COLO829 (cell line): Measurements from ENCODE around the gene SECISBP2.
"Not testable (repeated sequence)": the region's sequence is repeated elsewhere in the genome, so short reads cannot be mapped to it uniquely, and the experiment has no call there.

Experiments used
- DNase-seq: peaks from one replicate; pipeline ENCODE4 v3.0.0; 2012; ENCODE audit warnings: low spot score

The SECISBP2 gene, protein sequence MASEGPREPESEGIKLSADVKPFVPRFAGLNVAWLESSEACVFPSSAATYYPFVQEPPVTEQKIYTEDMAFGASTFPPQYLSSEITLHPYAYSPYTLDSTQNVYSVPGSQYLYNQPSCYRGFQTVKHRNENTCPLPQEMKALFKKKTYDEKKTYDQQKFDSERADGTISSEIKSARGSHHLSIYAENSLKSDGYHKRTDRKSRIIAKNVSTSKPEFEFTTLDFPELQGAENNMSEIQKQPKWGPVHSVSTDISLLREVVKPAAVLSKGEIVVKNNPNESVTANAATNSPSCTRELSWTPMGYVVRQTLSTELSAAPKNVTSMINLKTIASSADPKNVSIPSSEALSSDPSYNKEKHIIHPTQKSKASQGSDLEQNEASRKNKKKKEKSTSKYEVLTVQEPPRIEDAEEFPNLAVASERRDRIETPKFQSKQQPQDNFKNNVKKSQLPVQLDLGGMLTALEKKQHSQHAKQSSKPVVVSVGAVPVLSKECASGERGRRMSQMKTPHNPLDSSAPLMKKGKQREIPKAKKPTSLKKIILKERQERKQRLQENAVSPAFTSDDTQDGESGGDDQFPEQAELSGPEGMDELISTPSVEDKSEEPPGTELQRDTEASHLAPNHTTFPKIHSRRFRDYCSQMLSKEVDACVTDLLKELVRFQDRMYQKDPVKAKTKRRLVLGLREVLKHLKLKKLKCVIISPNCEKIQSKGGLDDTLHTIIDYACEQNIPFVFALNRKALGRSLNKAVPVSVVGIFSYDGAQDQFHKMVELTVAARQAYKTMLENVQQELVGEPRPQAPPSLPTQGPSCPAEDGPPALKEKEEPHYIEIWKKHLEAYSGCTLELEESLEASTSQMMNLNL

DNA sequence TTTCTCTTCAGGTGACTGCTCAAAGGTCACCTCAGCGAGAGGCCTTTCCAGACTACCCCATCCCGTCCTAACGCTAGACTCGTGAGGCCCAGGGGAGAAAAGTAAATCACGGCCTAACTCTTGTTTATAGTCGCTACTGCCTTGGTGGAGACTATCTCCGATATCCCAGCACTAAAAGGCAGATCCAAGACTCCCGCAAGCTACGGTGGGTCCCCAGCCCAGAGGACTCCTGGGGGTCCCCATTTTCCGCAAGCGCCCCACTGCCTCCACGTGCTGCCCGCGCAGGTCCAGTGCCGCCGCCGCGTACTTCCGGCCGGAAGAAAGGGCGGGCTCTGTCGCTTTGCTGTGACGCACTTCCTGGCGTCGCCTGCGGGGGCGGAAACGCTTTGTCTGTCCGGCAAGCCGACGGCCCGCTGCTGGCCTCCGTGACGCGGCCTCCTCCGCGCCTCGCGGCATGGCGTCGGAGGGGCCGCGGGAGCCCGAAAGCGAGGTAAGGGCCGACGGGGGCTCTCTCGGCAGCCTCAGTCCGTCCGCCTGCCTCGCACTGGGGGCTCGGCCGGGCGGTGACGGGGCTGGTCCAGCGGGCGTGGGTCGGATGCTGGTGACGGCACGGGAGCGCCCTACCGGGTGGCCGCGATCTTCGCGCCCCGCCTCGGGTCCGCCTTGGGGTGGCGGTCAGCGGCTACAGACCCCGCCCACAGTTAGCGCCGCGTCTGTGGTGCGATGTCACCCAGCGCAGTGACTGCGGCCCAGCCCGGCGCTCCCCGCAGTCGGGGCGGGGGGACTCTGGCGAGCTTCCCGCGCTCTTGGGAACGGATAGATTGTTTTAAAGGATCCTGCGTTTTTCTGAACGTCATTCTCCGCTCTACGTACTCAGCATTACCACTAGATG is at the start of gene SECISBP2:
Gene SECISBP2, plus strand, starts transcription at position 378 of the 892 bp plus-strand sequence. Its CDS starts 77 bp downstream, at position 455.
- peak; percentile 92 for DNase-seq

DNA sequence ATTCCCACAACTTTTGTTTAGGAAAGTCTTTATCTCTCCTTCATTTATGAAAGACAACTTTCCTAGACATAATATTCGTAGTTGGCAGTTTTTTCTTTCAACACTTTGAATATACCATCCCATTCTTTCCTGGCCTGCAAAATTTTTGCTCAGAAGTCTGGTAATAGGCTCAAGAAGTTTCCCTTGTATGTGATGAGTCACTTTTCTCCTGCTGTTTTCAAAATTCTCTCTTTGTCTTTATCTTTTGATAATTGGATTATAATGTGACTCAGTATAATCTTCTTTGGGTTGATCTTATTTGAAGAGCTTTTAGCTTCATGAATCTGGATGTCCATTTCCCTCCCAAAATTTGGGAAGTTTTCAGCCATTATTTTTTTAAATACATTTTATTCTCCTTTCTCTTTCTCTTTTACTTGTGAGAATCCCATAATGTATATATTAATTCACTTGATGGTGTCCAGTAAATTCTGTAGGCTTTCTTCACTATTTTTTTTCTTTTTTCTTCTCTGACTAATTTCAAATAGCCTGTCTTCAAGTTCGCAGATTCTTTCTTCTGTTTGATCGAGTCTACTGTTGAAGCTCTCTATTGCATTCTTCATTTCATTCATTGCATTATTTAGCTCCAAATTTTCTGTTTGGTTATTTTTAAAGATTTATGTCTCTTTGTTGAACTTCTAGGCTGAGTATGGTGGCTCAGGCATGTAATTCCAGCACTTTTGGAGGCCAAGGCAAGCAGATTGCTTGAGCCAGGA is 44.6 kb upstream of the SECISBP2 start:
- no peak for DNase-seq

DNA sequence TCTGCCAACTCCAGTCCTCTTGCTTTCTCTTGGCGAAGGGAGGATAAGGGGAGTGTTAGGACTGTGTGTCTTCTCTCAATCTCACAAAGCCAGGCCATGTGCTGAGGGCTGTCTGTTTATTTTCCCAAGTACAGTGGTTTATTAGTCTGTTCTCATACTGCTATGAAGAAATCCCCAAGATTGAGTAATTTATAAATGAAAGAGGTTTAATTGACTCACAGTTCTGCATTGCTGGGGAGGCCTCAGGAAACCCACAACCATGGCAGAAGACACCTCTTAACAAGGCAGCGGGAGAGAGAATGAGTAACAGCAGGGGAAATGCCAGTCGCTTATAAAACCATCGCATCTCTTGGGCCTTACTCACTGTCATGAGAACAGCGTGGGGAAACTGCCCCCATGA is 43.5 kb upstream of the SECISBP2 start:
- no peak for DNase-seq

DNA sequence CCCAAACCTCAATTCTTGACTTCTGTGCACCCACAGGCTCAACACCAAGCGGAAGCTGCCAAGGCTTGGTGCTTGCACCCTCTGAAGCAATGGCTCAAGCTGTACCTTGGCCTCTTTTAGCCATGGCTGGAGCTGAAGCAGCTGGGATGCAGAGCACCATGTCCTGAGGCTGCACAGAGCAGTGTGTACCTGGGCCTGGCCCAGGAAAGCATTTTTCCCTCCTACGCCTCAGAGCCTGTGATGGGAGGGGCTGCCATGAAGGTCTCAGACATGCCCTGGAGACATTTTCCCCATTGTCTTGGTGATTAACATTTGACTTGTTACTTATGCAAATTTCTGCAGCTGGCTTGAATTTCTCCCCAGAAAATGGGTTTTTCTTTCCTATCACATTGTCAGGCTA is 42.3 kb upstream of the SECISBP2 start:
- DNase-seq: not testable (repeated sequence)

DNA sequence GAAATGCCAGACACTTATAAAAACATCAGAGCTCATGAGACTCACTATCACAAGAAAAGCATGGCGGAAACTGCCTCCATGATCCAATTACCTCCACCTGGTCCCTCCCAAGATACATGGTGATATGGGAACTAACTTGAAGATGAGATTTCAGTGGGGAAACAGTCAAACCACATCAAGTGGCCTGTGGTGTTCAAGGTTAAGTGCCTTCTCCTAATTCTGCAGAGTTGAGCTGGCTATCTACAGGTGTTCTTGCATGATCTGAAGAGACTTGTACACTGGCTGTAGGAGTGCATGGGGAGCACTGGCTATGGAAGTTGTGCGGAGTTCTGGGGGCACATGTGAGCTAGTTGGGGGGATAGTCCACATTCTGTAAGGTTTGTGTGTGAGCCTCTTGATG is 41.3 kb upstream of the SECISBP2 start:
- no peak for DNase-seq

DNA sequence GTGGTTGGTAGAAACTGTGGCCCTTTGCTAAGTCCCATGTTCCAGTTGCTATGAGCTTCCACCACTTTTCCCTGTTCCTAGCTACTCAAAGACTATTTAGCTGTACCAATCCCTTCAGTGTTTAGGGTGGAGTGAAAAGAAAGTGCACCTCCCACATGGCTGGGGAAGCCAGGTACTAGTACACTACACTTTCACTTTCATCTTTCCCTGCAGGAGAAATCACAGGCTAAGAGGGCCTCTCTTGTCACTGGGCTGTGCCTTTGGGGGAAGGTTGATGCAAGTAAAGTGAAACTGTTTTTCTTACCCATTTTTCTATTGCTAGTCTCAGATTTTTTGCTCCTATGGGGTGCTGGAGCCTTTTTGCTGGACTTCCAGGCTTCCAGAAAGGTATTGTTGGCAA is 40.8 kb upstream of the SECISBP2 start:
- DNase-seq: no peak

DNA sequence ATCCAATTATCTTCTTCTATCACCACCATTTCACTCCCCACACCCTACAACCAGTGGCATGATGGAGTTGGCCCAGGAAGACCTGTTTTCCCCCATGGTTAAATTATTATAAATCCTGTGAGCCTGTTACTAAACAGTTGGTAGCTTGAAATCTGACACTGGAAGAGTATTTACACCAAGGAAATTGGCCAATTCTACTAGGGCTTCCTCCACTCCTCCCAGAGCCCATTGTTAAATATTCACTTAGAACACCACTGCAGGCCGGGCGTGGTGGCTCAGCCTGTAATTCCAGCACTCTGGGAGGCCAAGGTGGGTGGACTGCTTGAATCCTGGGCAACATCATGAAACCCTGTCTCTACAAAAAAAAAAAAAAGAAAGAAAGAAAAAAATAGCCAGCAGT is 39.7 kb upstream of the SECISBP2 start:
- DNase-seq: no peak

DNA sequence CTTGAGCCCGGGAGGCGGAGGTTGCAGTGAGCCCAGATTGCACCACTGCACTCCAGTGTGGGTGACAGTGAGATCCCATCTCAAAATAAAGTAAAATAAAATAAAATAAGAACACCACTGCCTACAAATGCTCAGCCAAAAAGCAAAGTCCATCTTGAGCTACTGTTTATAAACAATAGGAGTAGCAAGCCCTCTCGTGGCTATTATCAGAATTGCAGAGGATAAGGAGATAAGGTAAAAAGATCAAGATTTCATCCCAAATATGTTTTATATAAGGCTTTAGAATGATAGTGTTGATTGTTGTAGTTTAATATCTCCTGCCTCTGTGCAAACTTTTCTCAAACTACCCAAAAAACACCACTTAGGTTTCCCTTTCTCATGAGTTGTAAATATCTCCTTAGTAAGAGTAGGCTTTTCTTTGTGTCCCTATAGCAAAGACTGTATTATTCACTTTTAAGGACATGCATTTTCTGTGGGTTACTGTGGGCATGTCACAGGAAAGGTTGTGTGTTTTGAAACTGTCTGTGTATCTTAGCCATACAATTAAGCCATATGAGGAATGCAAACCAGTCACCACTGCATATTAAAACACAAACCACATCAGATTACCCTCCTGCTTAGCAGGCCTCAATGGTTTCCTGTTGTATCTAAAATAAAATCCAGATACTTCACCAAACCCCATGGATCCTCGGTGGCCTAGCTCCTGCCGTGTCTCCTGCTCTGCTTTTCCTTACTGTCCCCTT is 39.1 kb upstream of the SECISBP2 start:
- peak; percentile 64 for DNase-seq

DNA sequence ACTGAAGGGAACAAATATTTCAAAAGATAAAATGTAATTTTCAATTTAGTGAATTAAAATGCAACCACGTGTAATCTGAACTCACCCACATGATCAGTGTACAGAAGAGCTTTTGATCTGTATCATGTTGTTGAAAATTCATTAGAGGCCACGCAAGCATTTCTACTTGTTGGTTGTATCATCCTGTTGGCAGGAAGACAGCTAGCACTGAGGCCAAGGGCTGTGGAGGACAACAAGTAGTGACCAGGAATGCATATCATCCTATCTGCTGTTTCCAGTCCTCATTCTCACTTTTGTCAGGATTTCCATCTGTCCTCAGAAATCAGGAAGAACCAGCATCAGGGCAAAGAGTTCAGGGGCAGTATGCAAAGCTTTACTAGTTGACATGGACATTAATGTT is 37.2 kb upstream of the SECISBP2 start:
- DNase-seq: no peak

DNA sequence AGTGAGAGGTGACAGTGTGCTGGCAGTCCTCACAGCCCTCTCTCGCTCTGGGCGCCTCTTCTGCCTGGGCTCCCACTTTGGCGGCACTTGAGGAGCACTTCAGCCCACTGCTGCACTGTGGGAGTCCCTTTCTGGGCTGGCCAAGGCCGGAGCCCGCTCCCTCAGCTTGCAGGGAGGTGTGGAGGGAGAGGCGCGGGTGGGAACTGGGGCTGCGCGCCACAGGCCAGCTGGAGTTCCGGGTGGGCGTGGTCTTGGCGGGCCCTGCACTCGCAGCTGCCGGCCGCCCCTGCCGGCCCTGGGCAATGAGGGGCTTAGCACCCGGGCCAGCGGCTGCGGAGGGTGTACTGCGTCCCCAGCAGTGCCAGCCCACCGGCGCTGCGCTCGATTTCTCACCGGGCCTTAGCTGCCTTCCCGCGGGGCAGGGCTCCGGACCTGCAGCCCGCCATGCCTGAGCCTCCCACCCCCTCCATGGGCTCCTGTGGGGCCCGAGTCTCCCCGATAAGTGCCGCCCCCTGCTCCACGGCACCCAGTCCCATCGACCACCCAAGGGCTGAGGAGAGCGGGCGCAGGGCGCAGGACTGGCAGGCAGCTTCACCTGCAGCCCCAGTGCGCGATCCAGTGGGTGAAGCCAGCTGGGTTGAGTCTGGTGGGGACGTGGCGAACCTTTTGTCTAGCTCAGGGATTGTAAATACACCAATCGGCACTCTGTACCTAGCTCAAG is 35.9 kb upstream of the SECISBP2 start:
- DNase-seq: not testable (repeated sequence)

DNA sequence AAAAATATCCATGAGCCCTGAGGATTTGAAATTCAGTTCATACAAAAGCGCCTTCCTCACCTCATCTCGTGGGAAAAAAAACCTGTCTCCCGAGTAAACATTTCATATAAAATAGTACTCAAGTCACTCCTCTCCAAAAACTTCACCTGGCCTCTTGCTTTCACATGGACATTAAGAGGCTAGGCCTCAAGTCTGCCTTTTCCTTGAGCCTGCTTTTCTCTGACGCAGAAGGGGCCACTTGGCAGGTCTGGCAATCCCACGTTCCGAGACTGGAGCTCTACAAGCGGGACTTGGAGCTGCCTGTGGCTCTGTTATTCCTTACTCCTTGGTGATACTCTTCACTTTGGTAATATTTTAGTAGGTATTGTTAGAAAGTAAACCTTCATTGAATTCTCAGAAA is 34.2 kb upstream of the SECISBP2 start:
- no peak for DNase-seq

DNA sequence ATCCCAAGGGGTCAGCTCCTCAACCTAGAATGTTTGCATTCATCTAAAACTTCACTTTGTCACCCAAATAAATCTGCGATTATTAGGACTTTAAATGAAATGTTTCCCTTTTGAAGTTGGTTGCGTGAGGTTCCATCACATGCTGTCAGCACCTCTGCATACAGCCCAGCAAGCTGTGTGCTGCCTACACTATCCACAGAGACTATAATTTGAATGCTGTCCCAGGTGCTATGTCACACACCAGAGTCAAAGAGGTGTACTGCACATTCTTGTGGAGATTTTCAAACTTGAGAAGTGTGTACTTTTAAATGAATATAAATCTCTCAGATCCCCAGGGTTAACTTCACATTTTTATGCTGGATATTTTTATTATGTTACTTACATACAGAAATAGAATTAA is 26.6 kb upstream of the SECISBP2 start:
- no peak for DNase-seq

DNA sequence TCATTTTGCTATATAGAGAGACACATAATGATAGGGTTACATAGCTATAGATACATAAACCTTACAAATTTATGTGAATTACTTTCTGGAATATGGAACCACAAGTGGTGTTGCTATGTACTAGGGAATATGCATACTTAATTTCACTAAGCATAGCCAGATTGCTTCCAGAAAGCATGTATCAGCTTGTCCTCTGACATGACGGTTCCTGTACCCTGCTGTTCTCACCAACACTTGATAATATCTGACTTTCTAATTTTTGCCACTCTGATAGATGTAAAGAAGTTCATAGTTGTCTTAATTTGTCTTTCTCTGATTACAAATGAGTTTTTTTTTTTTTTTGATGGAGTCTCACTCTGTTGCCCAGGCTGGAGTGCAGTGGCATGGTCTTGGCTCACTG is 25.3 kb upstream of the SECISBP2 start:
- DNase-seq: no peak

DNA sequence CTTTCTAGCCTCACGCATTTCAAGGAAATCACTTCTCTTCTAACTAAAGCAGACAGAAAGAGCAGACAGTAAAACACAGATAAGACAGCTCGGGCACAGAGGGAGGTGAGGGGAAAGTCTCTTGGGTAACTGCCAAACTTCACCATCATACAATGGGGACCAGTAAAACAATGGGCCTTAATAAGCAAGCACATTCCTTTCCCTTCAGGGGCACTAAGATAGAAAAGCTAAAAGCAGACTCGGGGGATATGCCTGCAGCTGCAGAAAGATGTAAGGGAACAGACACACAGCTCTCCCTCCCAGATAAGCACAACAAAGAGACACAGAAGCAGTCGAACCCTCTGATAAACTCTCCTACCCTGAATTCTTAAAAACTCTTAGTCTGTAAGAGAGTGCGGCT is 22.9 kb upstream of the SECISBP2 start:
- DNase-seq: no peak

DNA sequence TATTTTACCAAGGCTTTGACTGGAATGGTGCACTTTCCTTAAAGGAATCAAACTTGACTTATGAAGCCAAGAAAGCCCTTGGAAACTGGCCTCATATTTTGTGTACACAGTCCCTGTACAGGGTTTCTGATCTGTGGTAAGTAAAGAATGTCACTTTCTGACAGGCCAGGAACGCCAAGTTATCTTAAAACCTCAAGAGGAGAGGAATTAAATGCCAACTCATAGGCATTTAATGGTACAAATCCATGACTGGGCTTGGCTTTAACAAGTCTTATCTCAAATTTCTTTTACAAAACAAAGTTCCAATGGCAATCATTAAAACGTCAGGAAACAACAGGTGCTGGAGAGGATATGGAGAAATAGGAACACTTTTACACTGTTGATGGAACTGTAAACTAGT is 16.3 kb upstream of the SECISBP2 start:
- DNase-seq: not testable (repeated sequence)

DNA sequence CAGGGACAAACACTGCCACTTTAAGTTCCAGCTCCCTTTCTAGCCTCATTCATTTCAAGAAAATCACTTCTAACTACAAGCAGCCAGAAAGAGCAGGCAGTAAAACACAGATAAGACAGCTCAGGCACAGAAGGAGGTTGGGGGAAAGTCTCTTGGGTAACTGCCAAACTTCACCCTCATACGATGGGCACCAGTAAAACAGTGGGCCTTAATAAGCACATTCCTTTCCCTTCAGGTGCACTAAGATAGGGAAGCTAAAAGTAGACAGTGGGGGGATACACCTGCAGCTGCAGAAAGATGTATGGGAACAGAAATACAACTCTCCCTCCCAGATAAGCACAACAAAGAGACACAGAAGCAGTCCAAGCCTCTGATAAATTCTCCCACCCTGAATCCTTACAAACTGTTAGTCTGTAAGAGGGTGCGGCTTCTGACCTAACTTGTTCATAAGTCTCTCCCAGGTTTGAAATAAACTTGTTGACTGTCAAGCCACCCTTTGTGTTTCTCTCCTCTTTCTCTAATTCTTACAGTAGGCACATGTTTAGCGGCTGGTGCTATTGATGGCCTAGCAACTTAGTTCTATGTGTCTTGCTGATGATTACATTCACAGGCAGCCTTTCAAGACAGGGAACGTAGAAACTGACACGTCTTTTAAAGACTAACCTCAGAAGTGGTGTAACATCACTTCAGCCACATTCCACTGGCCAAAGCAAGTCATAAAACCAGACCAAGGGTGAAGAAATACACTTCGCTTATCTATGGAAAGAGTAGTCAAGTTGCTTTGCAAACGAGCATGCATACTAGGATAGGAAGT is 14.1 kb upstream of the SECISBP2 start:
- DNase-seq: no peak

DNA sequence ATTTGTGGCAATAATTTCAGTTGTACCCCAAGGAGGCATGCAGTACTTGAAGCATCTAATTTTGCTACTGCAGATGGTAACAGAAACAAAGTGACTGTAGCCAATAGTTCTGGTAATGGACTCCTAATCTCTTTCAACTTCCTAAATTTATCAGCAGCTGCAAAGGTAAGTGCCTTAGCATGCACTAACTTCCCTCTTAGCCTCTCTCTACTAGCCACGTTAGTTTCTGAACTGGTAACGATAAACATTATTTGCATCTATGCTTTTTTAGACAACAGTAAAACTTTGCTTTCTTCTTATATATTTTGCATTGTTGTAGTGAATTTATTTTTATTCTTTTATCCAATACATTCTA is 13.5 kb upstream of the SECISBP2 start:
- DNase-seq: no peak

DNA sequence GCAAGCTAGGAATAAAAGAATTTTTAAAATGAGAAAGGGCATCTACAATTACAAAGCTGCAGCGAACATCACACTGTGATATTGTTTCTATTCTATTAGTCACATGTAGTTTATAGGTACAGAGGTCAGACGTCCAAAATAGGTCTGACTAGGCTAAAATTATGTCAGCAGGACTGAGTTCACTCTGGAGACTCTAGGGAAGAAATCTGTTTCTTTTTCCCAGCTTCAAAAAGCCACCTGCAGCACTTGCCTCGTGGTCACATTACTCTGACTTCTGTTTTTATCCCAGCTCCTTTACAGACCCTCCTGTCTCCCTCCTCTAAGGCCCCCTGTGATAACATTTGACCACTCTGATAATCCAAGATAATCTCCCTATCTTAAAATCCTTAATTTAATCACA is 12.4 kb upstream of the SECISBP2 start:
- DNase-seq: no peak

DNA sequence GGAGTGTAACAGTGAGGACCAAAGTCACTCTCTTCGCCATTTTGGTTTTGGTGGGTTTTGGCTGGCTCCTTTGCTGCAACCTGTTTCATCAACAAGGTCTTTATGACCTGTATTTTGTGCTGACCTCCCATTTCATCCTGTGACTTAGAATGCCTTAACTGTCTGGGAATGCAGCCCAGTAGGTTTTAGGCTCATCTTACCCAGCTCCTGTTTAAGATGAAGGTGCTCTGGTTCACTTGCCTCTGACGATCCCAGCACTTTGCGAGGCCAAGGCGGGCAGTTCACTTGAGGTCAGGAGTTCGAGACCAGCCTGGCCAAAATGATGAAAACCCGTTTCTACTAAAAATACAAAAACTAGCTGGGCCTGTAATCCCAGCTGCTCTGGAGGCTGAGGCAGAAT is 9.1 kb upstream of the SECISBP2 start:
- no peak for DNase-seq
